HG03354 (cell line): ENCODE measurements around the gene RNF166.

Experiments used
- ATAC-seq: cut with Tn5 transposase; IDR thresholded peaks from one replicate; pipeline ENCODE4 v1.9.1; 2021; ENCODE audit warnings: mild to moderate bottlenecking; ENCODE audit not compliant: unreplicated experiment, poor library complexity, severe bottlenecking

RNF166 gene

GRCh38 chr16:88713054-88713453 lies 6.8 kb upstream of the RNF166 start:
- ATAC-seq, result no peak

GRCh38 chr16:88712362-88712979 lies 6.3 kb upstream of the RNF166 start:
- ATAC-seq, result no peak

- ATAC-seq, result no peak
Measured at GRCh38 chr16:88711750-88712340, 5.6 kb upstream of the RNF166 start.

GRCh38 chr16:88710556-88710955 lies 4.3 kb upstream of the RNF166 start:
- no peak for ATAC-seq

- no peak for ATAC-seq
Measured at GRCh38 chr16:88706965-88707826, 988 bp upstream of the RNF166 start.

GRCh38 chr16:88705801-88706228 lies 393 bp downstream of the RNF166 start:
- peak; percentile 23 for ATAC-seq

GRCh38 chr16:88705076-88705684 lies 1.0 kb downstream of the RNF166 start:
- no peak for ATAC-seq

GRCh38 chr16:88703486-88704309 lies 2.5 kb downstream of the RNF166 start:
- no peak for ATAC-seq

GRCh38 chr16:88702371-88703210 lies 3.6 kb downstream of the RNF166 start:
- ATAC-seq, result no peak

- no peak for ATAC-seq
Measured at GRCh38 chr16:88701581-88702370, 4.4 kb downstream of the RNF166 start.

GRCh38 chr16:88700636-88701482 lies 5.3 kb downstream of the RNF166 start:
- peak; percentile 68 for ATAC-seq

- ATAC-seq, result no peak
Measured at GRCh38 chr16:88700322-88700635, 5.9 kb downstream of the RNF166 start.

- ATAC-seq, result no peak
Measured at GRCh38 chr16:88699180-88699579, 7.0 kb downstream of the RNF166 start.

GRCh38 chr16:88698646-88699045 lies 7.6 kb downstream of the RNF166 start:
- no peak for ATAC-seq

GRCh38 chr16:88697831-88698615 lies 8.2 kb downstream of the RNF166 start:
- ATAC-seq, result no peak

- no peak for ATAC-seq
Measured at GRCh38 chr16:88697116-88697830, 8.9 kb downstream of the RNF166 start.
